HepG2 (cell line): ENCODE measurements around the gene CNR2. TPM values are rescaled to one million over a fixed set of nuclear protein-coding genes. Genes with fewer than 3 reads are reported as not detected.

Experiments
- ATAC-seq: fragments of 200-7000 bp; cut with Tn5 transposase; 3 replicates; pipeline ENCODE4 v1.9.1; 2020; ENCODE audit warnings: mild to moderate bottlenecking, moderate library complexity
- BruUV-seq: library from RNA; stranded (reverse); fragments of 400-500 nt; replicated peaks from 2 replicates; lab custom pipeline; 2021; lab: Mats Ljungman, UMichigan
- CTCF ChIA-PET: fragments of 300-600 bp; formaldehyde crosslinking; extraction: SDS; loops from one replicate; lab custom pipeline; 2021; ENCODE audit warnings: low total read pairs, inconsistent platforms, low intra/inter-chr PET ratio; lab: Yijun Ruan, JAX
- POLR2A ChIA-PET: fragments of 350-600 bp; sonication (Branson Sonifier 250); formaldehyde crosslinking; loops from one replicate; lab custom pipeline; 2020; ENCODE audit warnings: antibody characterized with exemption, inconsistent platforms; lab: Yijun Ruan, JAX
- DNase-seq: peaks from one replicate; pipeline ENCODE4 v3.0.0-alpha.2; 2015; ENCODE audit warnings: low spot score
- FAIRE-seq: peaks from 3 replicates; lab custom pipeline; 2011; peaks lifted over from hg19 to GRCh38; lab: Jason Lieb, UNC
- H2AFZ ChIP-seq: one replicate; pipeline ENCODE4 v1.6.1; 2011; ENCODE audit warnings: low read length, inconsistent platforms
- H3K27ac ChIP-seq: fragments of 300-600 bp; 3 replicates; pipeline ENCODE4 v1.8.0; 2011; ENCODE audit warnings: mixed run types, mild to moderate bottlenecking, mixed read lengths, low read length, inconsistent platforms; ENCODE audit not compliant: insufficient read depth; ENCODE audit errors: extremely low read length
- H3K27me3 ChIP-seq, 2 experiments: fragments of 200-600 bp in 1 of 2; 2 replicates in 1 of 2; 3 replicates in 1 of 2; pipeline versions ENCODE4 v1.6.0 to v1.8.0; 2011; ENCODE audit warnings: low read length in 2 of 2, mild to moderate bottlenecking in 2 of 2, moderate library complexity in 2 of 2, inconsistent platforms in 1 of 2; ENCODE audit not compliant: insufficient read depth in 2 of 2, control insufficient read depth in 1 of 2
- H3K36me3 ChIP-seq, 2 experiments: fragments of 200-600 bp in 1 of 2; replicated peaks in 1 of 2; 2 replicates in 1 of 2; 3 replicates in 1 of 2; pipeline versions ENCODE4 v1.5.1 to v1.8.0; 2011; ENCODE audit warnings: low read length in 2 of 2, inconsistent platforms in 1 of 2; ENCODE audit not compliant: insufficient read depth in 2 of 2, control insufficient read depth in 1 of 2
- H3K4me1 ChIP-seq: 2 replicates; pipeline ENCODE4 v1.5.1; 2012; ENCODE audit warnings: low read length, inconsistent platforms; ENCODE audit not compliant: insufficient read depth
- H3K4me2 ChIP-seq: 2 replicates; pipeline ENCODE4 v1.6.0; 2011; ENCODE audit warnings: low read depth, low read length, inconsistent platforms
- H3K4me3 ChIP-seq, 3 experiments: fragments of 200-600 bp in 1 of 3; sonication (generic), shearing (Covaris generic) in 1 of 3; replicated peaks in 1 of 3; 2 replicates each; pipeline ENCODE4 v1.5.1; 2011 to 2016; ENCODE audit warnings: low read length in 3 of 3, inconsistent platforms in 2 of 3, low read depth in 2 of 3, mild to moderate bottlenecking in 2 of 3, control low read depth in 1 of 3, mixed read lengths in 1 of 3; ENCODE audit not compliant: insufficient read depth in 1 of 3
- H3K79me2 ChIP-seq: one replicate; pipeline ENCODE4 v1.6.1; 2011; ENCODE audit warnings: low read length, inconsistent platforms; ENCODE audit not compliant: insufficient read depth
- H3K9ac ChIP-seq: 2 replicates; pipeline ENCODE4 v1.6.0; 2011; ENCODE audit warnings: mild to moderate bottlenecking, low read depth, low read length, inconsistent platforms; ENCODE audit not compliant: insufficient read depth
- H3K9me3 ChIP-seq: 2 replicates; pipeline ENCODE4 v1.5.1; 2012; ENCODE audit warnings: mild to moderate bottlenecking, low read length
- H4K20me1 ChIP-seq: 2 replicates; pipeline ENCODE4 v1.6.0; 2011; ENCODE audit warnings: inconsistent platforms, mild to moderate bottlenecking, low read length, moderate library complexity; ENCODE audit not compliant: insufficient read depth
- ATF7-NPFF ChIP-seq: sonication (generic); formaldehyde crosslinking; IDR thresholded peaks from 2 replicates; pipeline ENCODE4 v1.8.1; 2023; ENCODE audit warnings: mild to moderate bottlenecking, low read depth, missing genetic modification reagents, moderate library complexity
- CEBPG ChIP-seq: IDR thresholded peaks from 2 replicates; pipeline ENCODE4 v1.6.1; 2016
- EEA1 ChIP-seq: sonication (generic); formaldehyde crosslinking; IDR thresholded peaks from 2 replicates; pipeline ENCODE4 v1.5.1; 2020; ENCODE audit warnings: mild to moderate bottlenecking, missing genetic modification reagents, borderline replicate concordance
- EZH2 ChIP-seq: conservative IDR thresholded peaks from 2 replicates; pipeline ENCODE4 v1.6.1; 2012; ENCODE audit warnings: mild to moderate bottlenecking, low read depth, low read length, moderate library complexity
- ISX ChIP-seq: sonication (generic); formaldehyde crosslinking; conservative IDR thresholded peaks from 2 replicates; pipeline ENCODE4 v1.5.0; 2020; ENCODE audit warnings: missing genetic modification reagents
- KAT8 ChIP-seq: IDR thresholded peaks from 2 replicates; pipeline ENCODE4 v1.6.1; 2016; ENCODE audit warnings: missing genetic modification reagents, missing compliant biosample characterization
- NFIC ChIP-seq: IDR thresholded peaks from 2 replicates; pipeline ENCODE4 v1.6.1; 2012; ENCODE audit warnings: mild to moderate bottlenecking, low read length, inconsistent platforms
- PHF8 ChIP-seq: sonication (generic); formaldehyde crosslinking; IDR thresholded peaks from 2 replicates; pipeline ENCODE4 v1.5.0; 2020; ENCODE audit warnings: missing genetic modification reagents
- SRSF4 ChIP-seq: fragments of 200-400 bp; formaldehyde crosslinking; IDR thresholded peaks from one replicate; pipeline ENCODE4 v1.6.1; 2018; ENCODE audit warnings: mild to moderate bottlenecking, low read depth, low read length, moderate library complexity; ENCODE audit not compliant: poor library complexity, severe bottlenecking
- TFDP2 ChIP-seq: sonication (generic); formaldehyde crosslinking; IDR thresholded peaks from 2 replicates; pipeline ENCODE4 v1.4.0; 2020; ENCODE audit warnings: missing genetic modification reagents
- ZNF205 ChIP-seq: IDR thresholded peaks from 2 replicates; pipeline ENCODE4 v1.6.1; 2018; ENCODE audit warnings: missing biosample characterization, missing genetic modification reagents
- ZNF329 ChIP-seq: sonication (generic); formaldehyde crosslinking; IDR thresholded peaks from 2 replicates; pipeline ENCODE4 v1.9.0; 2021; ENCODE audit warnings: low read depth, mild to moderate bottlenecking, missing genetic modification reagents
- ZNF879 ChIP-seq: sonication (generic); formaldehyde crosslinking; IDR thresholded peaks from 2 replicates; pipeline ENCODE4 v1.8.1; 2023; ENCODE audit warnings: missing genetic modification reagents
- ZNF883 ChIP-seq: sonication (generic); formaldehyde crosslinking; IDR thresholded peaks from 2 replicates; pipeline ENCODE4 v1.5.1; 2020; ENCODE audit warnings: mild to moderate bottlenecking, missing genetic modification reagents; ENCODE audit errors: not compliant biosample characterization
- WGBS: methylation state at CpG from one replicate; pipeline ENCODE4 v1.1.6; 2017; ENCODE audit warnings: low lambda C conversion rate; 5-methylcytosine and 5-hydroxymethylcytosine counted together
- in situ Hi-C: cut with HindIII; loops from 2 replicates; pipeline ENCODE4 v1.10.0; 2017; ENCODE audit warnings: low pct_unique_long_range_greater_than_20kb; ENCODE audit not compliant: extremely low pct_ligation_motif_present
- intact Hi-C: fragments of 100-400 bp; cut with micrococcal nuclease; formaldehyde crosslinking; loops from one replicate; pipeline ENCODE4 v1.10.0; 2022; ENCODE audit not compliant: unreplicated experiment
- polyA plus RNA-seq, 8 experiments: library from polyadenylated mRNA; depleted of rRNA in 3 of 8; stranded (reverse) in 7 of 8; unstranded in 1 of 8; fragments of >200 nt; fragmentation: Illumina TruSeq in 4 of 8; extraction: Trizol in 4 of 8; gene quantifications; 2 replicates each; pipeline versions ENCODE4 v1.2.1 to v1.2.3, GENCODE V29; 2011 to 2016; ENCODE audit warnings: low read depth in 4 of 8, missing spikeins in 1 of 8, mixed read lengths in 1 of 8; ENCODE audit not compliant: insufficient read depth in 1 of 8
- total RNA-seq, 5 experiments: library from RNA; depleted of rRNA; stranded (reverse); fragments of >200 nt; fragmentation: Illumina TruSeq; extraction: Trizol; gene quantifications; 2 replicates each; pipeline ENCODE4 v1.2.3, GENCODE V29; 2016; ENCODE audit warnings: low read depth in 1 of 5
- TF ChIP-seq, protein P1 (sequence below): sonication (generic); formaldehyde crosslinking; IDR thresholded peaks from 2 replicates; pipeline ENCODE4 v1.4.0; 2020; ENCODE audit warnings: mild to moderate bottlenecking, missing genetic modification reagents
- TF ChIP-seq, protein P2 (sequence below), 2 experiments: sonication (generic) in 1 of 2; formaldehyde crosslinking in 1 of 2; IDR thresholded peaks; 2 replicates each; pipeline versions ENCODE4 v1.4.0 to v1.6.1; 2018 to 2020; ENCODE audit warnings: missing genetic modification reagents in 2 of 2, borderline replicate concordance in 1 of 2, low read depth in 1 of 2, mild to moderate bottlenecking in 1 of 2, missing biosample characterization in 1 of 2

The CNR2 gene
- total and polyA plus RNA-seq, 2 of the 13 experiments (the other 11 are each of a cell fraction or from before 2014, with no cell fraction given), result not detected

DNA sequence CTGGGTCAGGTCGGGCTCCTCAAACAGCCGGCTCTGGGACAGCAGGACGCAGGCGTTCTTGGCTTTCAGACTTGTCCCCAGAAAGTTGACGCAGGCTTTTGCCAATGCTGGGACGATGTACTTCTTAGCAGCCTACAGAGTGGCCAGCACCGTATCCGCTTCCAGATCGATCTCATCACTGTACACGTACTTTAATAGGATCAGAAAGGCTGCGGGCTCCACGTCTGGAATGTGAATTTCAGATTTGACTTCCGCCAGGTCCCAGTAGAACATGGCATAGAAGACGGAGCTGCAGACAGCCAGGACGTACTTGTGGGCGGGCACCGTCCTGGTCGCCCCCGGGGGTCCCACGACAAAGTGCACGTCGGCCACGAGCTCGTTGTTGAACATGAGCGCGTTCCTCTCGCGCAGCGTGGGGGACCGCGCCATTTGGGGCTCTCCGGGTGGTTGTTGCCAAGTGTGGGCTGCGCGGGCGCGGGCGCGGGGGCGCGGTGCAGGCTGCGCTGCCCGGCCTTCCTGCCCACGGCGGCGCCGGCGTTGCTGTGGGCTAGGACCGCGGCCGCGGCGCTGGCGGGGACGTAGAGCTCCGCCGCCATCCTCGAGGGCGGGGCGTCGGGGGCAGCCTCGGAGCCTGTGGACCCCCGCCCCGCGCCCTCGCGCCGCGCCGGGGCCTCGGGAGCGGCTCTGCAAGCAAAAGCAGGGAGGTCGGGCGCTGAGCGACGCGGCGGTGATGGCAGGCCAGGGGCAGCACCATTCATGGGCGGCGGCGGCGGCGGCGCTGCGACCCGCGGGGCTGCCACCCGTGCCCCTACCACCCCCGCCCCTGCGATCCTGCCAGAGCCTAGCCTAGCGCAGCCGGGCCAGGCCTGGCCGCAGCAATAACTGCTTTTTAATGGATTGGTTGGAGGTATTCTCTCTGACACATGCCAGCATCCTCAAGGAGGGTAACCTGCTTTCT lies 10.6 kb downstream of the CNR2 start:
- H3K4me3 ChIP-seq, result no peak overlapping the region
- no peak overlapping the region for H3K4me2 ChIP-seq
- BruUV-seq, result no TSS peak
- H3K9me3 ChIP-seq, result no peaks in the 10 kb centered on the region
- DNase-seq (no peak), ATAC-seq (no peak), FAIRE-seq (no peak)
- no peak overlapping the region for H2AFZ ChIP-seq
- CTCF ChIA-PET, result no interaction called here
- no peaks in the 10 kb centered on the region for H3K79me2 ChIP-seq
- no peaks in the 10 kb centered on the region for H4K20me1 ChIP-seq
- no peaks in the 10 kb centered on the region for H3K4me1 ChIP-seq
- POLR2A ChIA-PET, result no interaction called here
- H3K27ac ChIP-seq, result no peak overlapping the region
- peaks cover 1 to 35% of the 10 kb centered on the region in 2 experiments; a peak in 4 of 5 replicates for H3K27me3 ChIP-seq
- in situ Hi-C loops, result no loop called here
- 73% methylated on average over 28 of the region's 92 CpGs for WGBS
- intact Hi-C loops, result no loop called here
- H3K36me3 ChIP-seq, result no peaks in the 10 kb centered on the region
- no peak overlapping the region for H3K9ac ChIP-seq
- no peak for TF ChIP-seq EEA1 (CRISPR knock-in tag)
- no peak for TF ChIP-seq ATF7-NPFF (CRISPR knock-in tag)
- TF ChIP-seq EZH2, result no peak
- no peak for TF ChIP-seq NFIC
- no peak for TF ChIP-seq KAT8 (CRISPR knock-in tag)
- TF ChIP-seq ZNF883, result no peak
- no peak for TF ChIP-seq ZNF205 (CRISPR knock-in tag)
- no peak for TF ChIP-seq ZNF879 (CRISPR knock-in tag)
- no peak for TF ChIP-seq ISX (CRISPR knock-in tag)
- TF ChIP-seq, protein P1, sequence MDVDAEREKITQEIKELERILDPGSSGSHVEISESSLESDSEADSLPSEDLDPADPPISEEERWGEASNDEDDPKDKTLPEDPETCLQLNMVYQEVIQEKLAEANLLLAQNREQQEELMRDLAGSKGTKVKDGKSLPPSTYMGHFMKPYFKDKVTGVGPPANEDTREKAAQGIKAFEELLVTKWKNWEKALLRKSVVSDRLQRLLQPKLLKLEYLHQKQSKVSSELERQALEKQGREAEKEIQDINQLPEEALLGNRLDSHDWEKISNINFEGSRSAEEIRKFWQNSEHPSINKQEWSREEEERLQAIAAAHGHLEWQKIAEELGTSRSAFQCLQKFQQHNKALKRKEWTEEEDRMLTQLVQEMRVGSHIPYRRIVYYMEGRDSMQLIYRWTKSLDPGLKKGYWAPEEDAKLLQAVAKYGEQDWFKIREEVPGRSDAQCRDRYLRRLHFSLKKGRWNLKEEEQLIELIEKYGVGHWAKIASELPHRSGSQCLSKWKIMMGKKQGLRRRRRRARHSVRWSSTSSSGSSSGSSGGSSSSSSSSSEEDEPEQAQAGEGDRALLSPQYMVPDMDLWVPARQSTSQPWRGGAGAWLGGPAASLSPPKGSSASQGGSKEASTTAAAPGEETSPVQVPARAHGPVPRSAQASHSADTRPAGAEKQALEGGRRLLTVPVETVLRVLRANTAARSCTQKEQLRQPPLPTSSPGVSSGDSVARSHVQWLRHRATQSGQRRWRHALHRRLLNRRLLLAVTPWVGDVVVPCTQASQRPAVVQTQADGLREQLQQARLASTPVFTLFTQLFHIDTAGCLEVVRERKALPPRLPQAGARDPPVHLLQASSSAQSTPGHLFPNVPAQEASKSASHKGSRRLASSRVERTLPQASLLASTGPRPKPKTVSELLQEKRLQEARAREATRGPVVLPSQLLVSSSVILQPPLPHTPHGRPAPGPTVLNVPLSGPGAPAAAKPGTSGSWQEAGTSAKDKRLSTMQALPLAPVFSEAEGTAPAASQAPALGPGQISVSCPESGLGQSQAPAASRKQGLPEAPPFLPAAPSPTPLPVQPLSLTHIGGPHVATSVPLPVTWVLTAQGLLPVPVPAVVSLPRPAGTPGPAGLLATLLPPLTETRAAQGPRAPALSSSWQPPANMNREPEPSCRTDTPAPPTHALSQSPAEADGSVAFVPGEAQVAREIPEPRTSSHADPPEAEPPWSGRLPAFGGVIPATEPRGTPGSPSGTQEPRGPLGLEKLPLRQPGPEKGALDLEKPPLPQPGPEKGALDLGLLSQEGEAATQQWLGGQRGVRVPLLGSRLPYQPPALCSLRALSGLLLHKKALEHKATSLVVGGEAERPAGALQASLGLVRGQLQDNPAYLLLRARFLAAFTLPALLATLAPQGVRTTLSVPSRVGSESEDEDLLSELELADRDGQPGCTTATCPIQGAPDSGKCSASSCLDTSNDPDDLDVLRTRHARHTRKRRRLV (CRISPR knock-in tag), result no peak
- no peak for TF ChIP-seq TFDP2 (CRISPR knock-in tag)
- TF ChIP-seq ZNF329 (CRISPR knock-in tag), result no peak
- TF ChIP-seq, protein P2, sequence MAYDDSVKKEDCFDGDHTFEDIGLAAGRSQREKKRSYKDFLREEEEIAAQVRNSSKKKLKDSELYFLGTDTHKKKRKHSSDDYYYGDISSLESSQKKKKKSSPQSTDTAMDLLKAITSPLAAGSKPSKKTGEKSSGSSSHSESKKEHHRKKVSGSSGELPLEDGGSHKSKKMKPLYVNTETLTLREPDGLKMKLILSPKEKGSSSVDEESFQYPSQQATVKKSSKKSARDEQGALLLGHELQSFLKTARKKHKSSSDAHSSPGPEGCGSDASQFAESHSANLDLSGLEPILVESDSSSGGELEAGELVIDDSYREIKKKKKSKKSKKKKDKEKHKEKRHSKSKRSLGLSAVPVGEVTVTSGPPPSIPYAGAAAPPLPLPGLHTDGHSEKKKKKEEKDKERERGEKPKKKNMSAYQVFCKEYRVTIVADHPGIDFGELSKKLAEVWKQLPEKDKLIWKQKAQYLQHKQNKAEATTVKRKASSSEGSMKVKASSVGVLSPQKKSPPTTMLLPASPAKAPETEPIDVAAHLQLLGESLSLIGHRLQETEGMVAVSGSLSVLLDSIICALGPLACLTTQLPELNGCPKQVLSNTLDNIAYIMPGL (CRISPR knock-in tag; IDR thresholded peaks at IDR 0.05; ENCODE audit: borderline replicate concordance in 1 of 2, low read depth in 1 of 2), result no peak
- TF ChIP-seq CEBPG (CRISPR knock-in tag), result no peak
- TF ChIP-seq PHF8 (CRISPR knock-in tag), result no peak
- no peak for TF ChIP-seq SRSF4
